Panc1 (cell line): ENCODE data around the gene RBBP6. TPM values are rescaled to one million over a fixed set of nuclear protein-coding genes. Genes with fewer than 3 reads are reported as not detected.
A peak's percentile ranks its signal among the peaks of the same experiment; 100 is the strongest.

Experiments
- ATAC-seq: fragments of 200-7000 bp; cut with Tn5 transposase; 2 replicates; pipeline ENCODE4 v1.9.1; 2020; ENCODE audit warnings: mild to moderate bottlenecking, moderate library complexity
- BruUV-seq: library from RNA; stranded (reverse); fragments of 400-500 nt; replicated peaks from 2 replicates; lab custom pipeline; 2021; lab: Mats Ljungman, UMichigan
- CTCF ChIA-PET: fragments of 300-600 bp; sonication (Branson Sonifier 250); formaldehyde crosslinking; loops from one replicate; lab custom pipeline; 2022; ENCODE audit warnings: antibody characterized with exemption; lab: Charles Lee
- POLR2A ChIA-PET: fragments of 300-600 bp; sonication (Branson Sonifier 250); formaldehyde crosslinking; loops from one replicate; lab custom pipeline; 2022; ENCODE audit warnings: antibody characterized with exemption; lab: Charles Lee
- DNase-seq: peaks from one replicate; pipeline ENCODE4 v3.0.0-alpha.2; 2010; ENCODE audit warnings: low read depth, low spot score
- H3K27ac ChIP-seq: 2 replicates; pipeline ENCODE4 v1.5.1; 2011; ENCODE audit warnings: mild to moderate bottlenecking, low read length, inconsistent platforms
- H3K27me3 ChIP-seq: fragments of 200-500 bp; sonication (Bioruptor generic); 2 replicates; pipeline ENCODE4 v1.6.0; 2014; ENCODE audit warnings: low read length, inconsistent platforms; ENCODE audit not compliant: control insufficient read depth, insufficient read depth
- H3K36me3 ChIP-seq: fragments of 200-500 bp; sonication (Bioruptor generic); 2 replicates; pipeline ENCODE4 v1.5.1; 2014; ENCODE audit warnings: inconsistent platforms, mild to moderate bottlenecking, low read length, moderate library complexity; ENCODE audit not compliant: control insufficient read depth, insufficient read depth
- H3K4me1 ChIP-seq: 2 replicates; pipeline ENCODE4 v1.5.1; 2011; ENCODE audit warnings: inconsistent platforms, mild to moderate bottlenecking, low read length, moderate library complexity; ENCODE audit not compliant: control insufficient read depth, insufficient read depth
- H3K4me3 ChIP-seq, 2 experiments: 2 replicates each; pipeline ENCODE4 v1.5.1; 2011 to 2012; ENCODE audit warnings: low read depth in 2 of 2, low read length in 2 of 2, mild to moderate bottlenecking in 2 of 2, inconsistent platforms in 1 of 2, moderate library complexity in 1 of 2
- H3K9me3 ChIP-seq: fragments of 200-500 bp; sonication (Bioruptor generic); 2 replicates; pipeline ENCODE4 v1.5.1; 2014; ENCODE audit warnings: low read depth, mild to moderate bottlenecking, inconsistent platforms, low read length, moderate library complexity; ENCODE audit not compliant: control insufficient read depth, insufficient read depth
- CTCF ChIP-seq: fragments of 450-650 bp; IDR thresholded peaks from 2 replicates; pipeline ENCODE4 v1.5.1; 2017; ENCODE audit warnings: mild to moderate bottlenecking
- POLR2AphosphoS5 ChIP-seq: IDR thresholded peaks from 2 replicates; pipeline ENCODE4 v1.6.1; 2012; ENCODE audit warnings: mild to moderate bottlenecking, low read depth, low read length, moderate library complexity
- SIN3A ChIP-seq: IDR thresholded peaks from 2 replicates; pipeline ENCODE4 v1.6.1; 2012; ENCODE audit warnings: low read depth, mild to moderate bottlenecking, low read length, moderate library complexity, borderline replicate concordance; ENCODE audit not compliant: insufficient read depth
- in situ Hi-C: cut with HindIII; loops from 2 replicates; pipeline ENCODE4 v1.10.0; 2016; ENCODE audit warnings: low sequenced_read_pairs, low pct_unique_long_range_greater_than_20kb
- intact Hi-C: fragments of 100-400 bp; cut with micrococcal nuclease; formaldehyde crosslinking; loops from one replicate; pipeline ENCODE4 v1.10.0; 2022; ENCODE audit not compliant: unreplicated experiment
- total RNA-seq: library from RNA; stranded (reverse); gene quantifications from one replicate; pipeline ENCODE4 v1.2.1, GENCODE V29; 2021; ENCODE audit not compliant: unreplicated experiment
- TF ChIP-seq, protein P1 (sequence below), 2 experiments: IDR thresholded peaks; 2 replicates each; pipeline ENCODE4 v1.6.1; 2011 to 2012; ENCODE audit warnings: low read depth in 2 of 2, control low read depth in 1 of 2, low read length in 1 of 2, mild to moderate bottlenecking in 1 of 2, moderate library complexity in 1 of 2; ENCODE audit not compliant: insufficient read depth in 1 of 2

The RBBP6 gene
- total RNA-seq, 1 experiment from 2014 or later = 42.7 TPM

GRCh38 chr16:24516900-24517669 is 22.3 kb upstream of the RBBP6 start:
- CTCF ChIA-PET = interaction anchor here (0.6 to 1.0 kb wide), 8 partner anchors 13 to 406 kb away, joined by 3 to 5 read pairs (median 3); partner anchors contain the start of gene CACNG3
- ATAC-seq = peak; percentile 95
- in situ Hi-C loops (no loop called here), intact Hi-C loops (loop anchor here (5.0 kb wide), 1 partner anchor 170 kb away; no protein-coding TSS in a partner anchor)
- H3K27me3 ChIP-seq = no peaks in the 10 kb centered on the region
- H3K4me1 ChIP-seq = no peaks in the 10 kb centered on the region
- peak; percentile 87 for DNase-seq
- no peaks in the 10 kb centered on the region for H3K36me3 ChIP-seq
- peak overlapping the region; percentile 24 to 47; a peak in 3 of 4 replicates for H3K4me3 ChIP-seq
- H3K9me3 ChIP-seq = no peaks in the 10 kb centered on the region
- BruUV-seq = no TSS peak
- no peak for TF ChIP-seq SIN3A
- TF ChIP-seq, protein P1, sequence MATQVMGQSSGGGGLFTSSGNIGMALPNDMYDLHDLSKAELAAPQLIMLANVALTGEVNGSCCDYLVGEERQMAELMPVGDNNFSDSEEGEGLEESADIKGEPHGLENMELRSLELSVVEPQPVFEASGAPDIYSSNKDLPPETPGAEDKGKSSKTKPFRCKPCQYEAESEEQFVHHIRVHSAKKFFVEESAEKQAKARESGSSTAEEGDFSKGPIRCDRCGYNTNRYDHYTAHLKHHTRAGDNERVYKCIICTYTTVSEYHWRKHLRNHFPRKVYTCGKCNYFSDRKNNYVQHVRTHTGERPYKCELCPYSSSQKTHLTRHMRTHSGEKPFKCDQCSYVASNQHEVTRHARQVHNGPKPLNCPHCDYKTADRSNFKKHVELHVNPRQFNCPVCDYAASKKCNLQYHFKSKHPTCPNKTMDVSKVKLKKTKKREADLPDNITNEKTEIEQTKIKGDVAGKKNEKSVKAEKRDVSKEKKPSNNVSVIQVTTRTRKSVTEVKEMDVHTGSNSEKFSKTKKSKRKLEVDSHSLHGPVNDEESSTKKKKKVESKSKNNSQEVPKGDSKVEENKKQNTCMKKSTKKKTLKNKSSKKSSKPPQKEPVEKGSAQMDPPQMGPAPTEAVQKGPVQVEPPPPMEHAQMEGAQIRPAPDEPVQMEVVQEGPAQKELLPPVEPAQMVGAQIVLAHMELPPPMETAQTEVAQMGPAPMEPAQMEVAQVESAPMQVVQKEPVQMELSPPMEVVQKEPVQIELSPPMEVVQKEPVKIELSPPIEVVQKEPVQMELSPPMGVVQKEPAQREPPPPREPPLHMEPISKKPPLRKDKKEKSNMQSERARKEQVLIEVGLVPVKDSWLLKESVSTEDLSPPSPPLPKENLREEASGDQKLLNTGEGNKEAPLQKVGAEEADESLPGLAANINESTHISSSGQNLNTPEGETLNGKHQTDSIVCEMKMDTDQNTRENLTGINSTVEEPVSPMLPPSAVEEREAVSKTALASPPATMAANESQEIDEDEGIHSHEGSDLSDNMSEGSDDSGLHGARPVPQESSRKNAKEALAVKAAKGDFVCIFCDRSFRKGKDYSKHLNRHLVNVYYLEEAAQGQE (IDR thresholded peaks at IDR 0.05; ENCODE audit: insufficient read depth in 1 of 2, low read depth in 2 of 2, low read length in 1 of 2) = no peak
- peak; percentile 95 for TF ChIP-seq CTCF
- TF ChIP-seq POLR2AphosphoS5 = no peak
- no peak overlapping the region for H3K27ac ChIP-seq
- POLR2A ChIA-PET = interaction anchor here (0.5 to 0.6 kb wide), 3 partner anchors 299 to 1004 kb away, joined by 3 to 5 read pairs (median 4); no protein-coding TSS in a partner anchor

DNA sequence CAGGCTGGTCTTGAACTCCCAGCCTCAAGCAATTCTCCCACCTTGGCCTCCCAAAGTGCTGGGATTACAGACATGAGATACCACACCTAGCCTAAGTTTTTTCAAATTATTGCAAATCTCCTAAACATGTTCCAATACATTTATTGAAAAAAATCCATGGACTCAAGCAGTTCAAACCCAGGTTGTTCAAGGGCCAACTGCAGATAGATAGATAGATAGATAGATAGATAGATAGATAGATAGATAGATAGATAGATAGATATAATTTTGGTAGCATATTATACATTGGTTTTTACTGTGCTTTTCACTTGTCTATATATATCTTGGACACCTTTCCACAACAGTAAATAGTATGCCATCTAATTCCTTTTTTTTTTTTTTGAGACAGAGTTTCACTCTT is 20.9 kb upstream of the RBBP6 start:
- ChIA-PET POLR2A (interaction anchor here (0.7 kb wide), 1 partner anchor 145 kb away, joined by 6 read pairs; no protein-coding TSS in a partner anchor), CTCF (interaction anchor here (0.7 kb wide), 1 partner anchor 445 kb away, joined by 8 read pairs; no protein-coding TSS in a partner anchor)
- H3K27me3 ChIP-seq = no peaks in the 10 kb centered on the region
- intact Hi-C loops = loop anchor here (5.0 kb wide), 1 partner anchor 169 kb away; no protein-coding TSS in a partner anchor
- H3K4me1 ChIP-seq = no peaks in the 10 kb centered on the region
- H3K36me3 ChIP-seq = no peaks in the 10 kb centered on the region
- no peaks in the 10 kb centered on the region for H3K9me3 ChIP-seq
- H3K27ac ChIP-seq = no peak overlapping the region
- no TSS peak for BruUV-seq
- no peak for TF ChIP-seq CTCF
- TF ChIP-seq SIN3A = no peak
- TF ChIP-seq POLR2AphosphoS5 = no peak
- DNase-seq = no peak
- no peak overlapping the region for H3K4me3 ChIP-seq
- no peak for ATAC-seq
- in situ Hi-C loops = no loop called here
